Measurements from ENCODE around the gene MAGI1. TPM values are rescaled to one million over a fixed set of nuclear protein-coding genes. Genes with fewer than 3 reads are reported as not detected.

The MAGI1 gene
- polyA plus RNA-seq, 1 of the 3 experiments (the other 2 are of a cell fraction), result 10.3 TPM

- no peak for DNase-seq
- 94% methylated on average over 7 of the region's 7 CpGs for WGBS (ENCODE audit: low lambda C conversion rate)
- POLR2A ChIA-PET, result no interaction called here
Measured at GRCh38 chr3:65901226-65901625, 137.5 kb downstream of the MAGI1 start.

GRCh38 chr3:65899226-65899625 lies 139.5 kb downstream of the MAGI1 start:
- H3K79me2 ChIP-seq (ENCODE audit: insufficient read depth), result peaks cover 63% of the 10 kb centered on the region
- no peaks in the 10 kb centered on the region for H3K9me3 ChIP-seq
- no peaks in the 10 kb centered on the region for H3K4me1 ChIP-seq (ENCODE audit: control insufficient read depth in 1 of 2, insufficient read depth in 2 of 2, low read depth in 1 of 2, low read length in 1 of 2)
- H3K4me2 ChIP-seq, result no peak overlapping the region
- H3K9ac ChIP-seq, result no peak overlapping the region
- no peak overlapping the region for H3K4me3 ChIP-seq (ENCODE audit: low read depth in 2 of 2, low read length in 1 of 2)
- POLR2A ChIA-PET, result no interaction called here
- no peaks in the 10 kb centered on the region for H3K27me3 ChIP-seq (ENCODE audit: insufficient read depth)
- H3K9me2 ChIP-seq, result no peaks in the 10 kb centered on the region
- no peaks in the 10 kb centered on the region for H3F3A ChIP-seq (replicated peaks; ENCODE audit: insufficient read depth)
- H3K27ac ChIP-seq (ENCODE audit: low read depth in 2 of 2, low read length in 1 of 2), result no peak overlapping the region
- H2AFZ ChIP-seq (ENCODE audit: low read depth), result no peak overlapping the region
- H4K20me1 ChIP-seq (ENCODE audit: insufficient read depth), result no peaks in the 10 kb centered on the region; the same call in 1 of the 2 replicates
- H3K36me3 ChIP-seq (replicated peaks in 1 of 2; ENCODE audit: control insufficient read depth in 1 of 2, insufficient read depth in 2 of 2, low read length in 1 of 2), result no peaks in the 10 kb centered on the region
- DNase-seq, result no peak
- TF ChIP-seq IRF3 (IDR thresholded peaks at IDR 0.05; ENCODE audit: low read depth, low read length), result no peak
- no peak for TF ChIP-seq ZBTB33 (IDR thresholded peaks at IDR 0.05; ENCODE audit: borderline replicate concordance, low read depth)
- no peak for TF ChIP-seq GATA2 (CRISPR knock-in tag; IDR thresholded peaks at IDR 0.05)
- CTCF ChIA-PET, result no interaction called here
- WGBS (ENCODE audit: low lambda C conversion rate), result 88% methylated on average over 1 of the region's 1 CpG

More at GRCh38 chr3:65901226-65901625, 137.5 kb downstream of the MAGI1 start:
- no peak overlapping the region for H3K9ac ChIP-seq
- H3K79me2 ChIP-seq (ENCODE audit: insufficient read depth), result peaks cover 63% of the 10 kb centered on the region
- CTCF ChIA-PET, result no interaction called here
- H3K9me2 ChIP-seq, result no peaks in the 10 kb centered on the region
- H4K20me1 ChIP-seq (ENCODE audit: insufficient read depth), result peaks cover 9% of the 10 kb centered on the region; the same call in 1 of the 2 replicates
- no peak overlapping the region for H3K4me3 ChIP-seq (ENCODE audit: low read depth in 2 of 2, low read length in 1 of 2)
- no peak overlapping the region for H2AFZ ChIP-seq (ENCODE audit: low read depth)
- no peaks in the 10 kb centered on the region for H3K36me3 ChIP-seq (replicated peaks in 1 of 2; ENCODE audit: control insufficient read depth in 1 of 2, insufficient read depth in 2 of 2, low read length in 1 of 2)
- no peak for TF ChIP-seq NRF1 (IDR thresholded peaks at IDR 0.05; ENCODE audit: low read depth, low read length)
- no peaks in the 10 kb centered on the region for H3K27me3 ChIP-seq (ENCODE audit: insufficient read depth)
- H3K27ac ChIP-seq (ENCODE audit: low read depth in 2 of 2, low read length in 1 of 2), result no peak overlapping the region
- H3F3A ChIP-seq (replicated peaks; ENCODE audit: insufficient read depth), result peaks cover 7% of the 10 kb centered on the region
- H3K9me3 ChIP-seq, result no peaks in the 10 kb centered on the region
- no peak overlapping the region for H3K4me2 ChIP-seq
- H3K4me1 ChIP-seq (ENCODE audit: control insufficient read depth in 1 of 2, insufficient read depth in 2 of 2, low read depth in 1 of 2, low read length in 1 of 2), result peaks cover 3 to 8% of the 10 kb centered on the region in 2 experiments; a peak in 3 of 4 replicates

GRCh38 chr3:65897766-65898165 lies 141.0 kb downstream of the MAGI1 start:
- POLR2A ChIA-PET, result no interaction called here
- Histone ChIP-seq H3K4me2 (no peak overlapping the region), H2AFZ (ENCODE audit: low read depth) (no peak overlapping the region), H3K9me2 (no peaks in the 10 kb centered on the region), H3K36me3 (replicated peaks in 1 of 2; ENCODE audit: control insufficient read depth in 1 of 2, insufficient read depth in 2 of 2, low read length in 1 of 2) (no peaks in the 10 kb centered on the region), H3K4me1 (ENCODE audit: control insufficient read depth in 1 of 2, insufficient read depth in 2 of 2, low read depth in 1 of 2, low read length in 1 of 2) (no peaks in the 10 kb centered on the region; a peak in 1 of 4 replicates), H3F3A (replicated peaks; ENCODE audit: insufficient read depth) (no peaks in the 10 kb centered on the region), H3K27ac (ENCODE audit: low read depth in 2 of 2, low read length in 1 of 2) (no peak overlapping the region), H3K79me2 (ENCODE audit: insufficient read depth) (peaks cover 66% of the 10 kb centered on the region), H4K20me1 (ENCODE audit: insufficient read depth) (no peaks in the 10 kb centered on the region; the same call in 1 of the 2 replicates), H3K4me3 (ENCODE audit: low read depth in 2 of 2, low read length in 1 of 2) (no peak overlapping the region), H3K27me3 (ENCODE audit: insufficient read depth) (no peaks in the 10 kb centered on the region), H3K9ac (no peak overlapping the region), H3K9me3 (no peaks in the 10 kb centered on the region)
- DNase-seq, result no peak
- CTCF ChIA-PET, result interaction anchor here (0.8 to 0.9 kb wide), 2 partner anchors 25 to 49 kb away, joined by 3 to 4 read pairs; no protein-coding TSS in a partner anchor
- TF ChIP-seq ZBTB33 (IDR thresholded peaks at IDR 0.05; ENCODE audit: borderline replicate concordance, low read depth) (no peak), FOSL2 (IDR thresholded peaks at IDR 0.05; ENCODE audit: borderline replicate concordance, low read depth) (no peak), NFIC (IDR thresholded peaks at IDR 0.05; ENCODE audit: borderline replicate concordance) (no peak), YY1 (IDR thresholded peaks at IDR 0.05; ENCODE audit: low read depth) (no peak), SIN3A (IDR thresholded peaks at IDR 0.05; ENCODE audit: borderline replicate concordance, low read depth, low read length) (no peak), RAD21 (IDR thresholded peaks at IDR 0.05; ENCODE audit: low read length) (no peak), EP300 (IDR thresholded peaks at IDR 0.05; ENCODE audit: borderline replicate concordance in 1 of 2, low read depth in 1 of 2, low read length in 1 of 2) (no peak), REST (IDR thresholded peaks at IDR 0.05; ENCODE audit: low read depth, low read length) (no peak)
- 97% methylated on average over 3 of the region's 3 CpGs for WGBS (ENCODE audit: low lambda C conversion rate)

Measured in SK-N-SH (cell line).